Osteoblast (primary cell): ENCODE measurements around the gene IMP3. TPM values are rescaled to one million over a fixed set of nuclear protein-coding genes. Genes with fewer than 3 reads are reported as not detected.

Experiments
- DNase-seq: peaks from one replicate; pipeline ENCODE4 v3.0.0; 2011; ENCODE audit warnings: low spot score, mixed read lengths; ENCODE audit not compliant: insufficient read length; ENCODE audit errors: missing footprints
- H2AFZ ChIP-seq: 2 replicates; pipeline ENCODE4 v1.6.0; 2011; ENCODE audit warnings: mild to moderate bottlenecking, low read length
- H3K27ac ChIP-seq: 2 replicates; pipeline ENCODE4 v1.5.1; 2011; ENCODE audit warnings: mild to moderate bottlenecking, low read depth, low read length, moderate library complexity
- H3K27me3 ChIP-seq: 2 replicates; pipeline ENCODE4 v1.6.0; 2012; ENCODE audit warnings: mild to moderate bottlenecking, control low read depth, inconsistent platforms, low read length, moderate library complexity; ENCODE audit not compliant: insufficient read depth
- H3K36me3 ChIP-seq: 2 replicates; pipeline ENCODE4 v1.5.1; 2011; ENCODE audit warnings: mild to moderate bottlenecking, low read length, control low read depth, moderate library complexity; ENCODE audit not compliant: insufficient read depth
- H3K4me1 ChIP-seq: 2 replicates; pipeline ENCODE4 v1.5.1; 2011; ENCODE audit warnings: mild to moderate bottlenecking, low read length, control low read depth, moderate library complexity; ENCODE audit not compliant: insufficient read depth
- H3K4me2 ChIP-seq: 2 replicates; pipeline ENCODE4 v1.6.0; 2011; ENCODE audit warnings: mild to moderate bottlenecking, low read length; ENCODE audit not compliant: insufficient read depth
- H3K4me3 ChIP-seq: fragments of 200-600 bp; sonication (generic); 3 replicates; pipeline ENCODE4 v1.5.1; 2012; ENCODE audit warnings: mild to moderate bottlenecking, low read length, inconsistent platforms; ENCODE audit not compliant: insufficient read depth
- H3K79me2 ChIP-seq: 2 replicates; pipeline ENCODE4 v1.6.0; 2012; ENCODE audit warnings: mild to moderate bottlenecking, low read length, control low read depth, inconsistent platforms; ENCODE audit not compliant: insufficient read depth
- H3K9me3 ChIP-seq: 2 replicates; pipeline ENCODE4 v1.5.1; 2011; ENCODE audit warnings: low read depth, low read length, control low read depth
- H4K20me1 ChIP-seq: 2 replicates; pipeline ENCODE4 v1.6.0; 2012; ENCODE audit warnings: mild to moderate bottlenecking, low read length, control low read depth; ENCODE audit not compliant: insufficient read depth
- total RNA-seq: library from RNA; depleted of rRNA; stranded (reverse); fragments of >200 nt; gene quantifications from 2 replicates; pipeline ENCODE4 v1.2.3, GENCODE V29; 2012
- TF ChIP-seq, protein P1 (sequence below): IDR thresholded peaks from 2 replicates; pipeline ENCODE4 v1.5.1; 2011; ENCODE audit warnings: mild to moderate bottlenecking, low read depth, low read length, moderate library complexity; ENCODE audit errors: extremely low read depth

IMP3 gene
- total RNA-seq, 1 donor, result 64.4 TPM

DNA sequence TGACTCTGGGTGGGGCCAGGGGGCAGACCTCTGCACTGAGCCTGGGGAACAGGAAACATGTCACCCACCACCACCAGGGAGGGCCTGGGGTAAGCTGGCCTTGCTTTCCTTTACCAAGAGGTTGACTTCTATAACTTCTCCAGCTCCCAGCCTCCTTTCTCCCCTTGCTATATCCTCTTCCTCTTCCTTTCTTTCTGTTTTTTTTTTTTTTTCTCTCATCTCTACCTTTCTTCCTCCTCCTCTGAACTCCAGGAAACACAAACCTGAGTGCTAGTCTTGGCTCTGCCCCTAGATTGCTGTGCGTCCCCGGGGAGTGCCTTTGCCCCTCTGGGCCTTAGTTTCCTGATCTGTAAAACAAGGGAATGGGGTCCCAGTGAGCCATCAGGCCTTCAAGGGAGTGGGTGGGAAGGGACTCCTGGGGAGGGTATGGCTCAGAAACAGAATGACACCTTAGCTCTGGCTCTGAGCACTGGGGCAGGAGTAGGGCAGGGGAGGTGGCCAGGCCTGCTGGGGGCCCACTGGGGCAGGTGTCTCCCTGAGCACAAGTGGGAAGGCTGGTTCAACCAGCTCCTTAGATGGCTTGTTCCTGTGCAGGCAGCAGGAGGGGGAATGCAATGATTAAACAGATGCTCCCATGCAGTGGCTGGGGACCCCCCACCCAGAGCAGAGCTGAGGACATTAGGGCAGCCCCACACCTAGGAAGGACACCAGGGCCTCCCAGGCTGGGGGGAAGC, 12.0 kb upstream of the IMP3 start:
- H3K36me3 ChIP-seq, result peaks cover 42% of the 10 kb centered on the region
- H3K27me3 ChIP-seq, result no peaks in the 10 kb centered on the region
- H3K9me3 ChIP-seq, result no peaks in the 10 kb centered on the region
- peak overlapping the region; percentile 96 for H3K4me3 ChIP-seq
- peaks cover 82% of the 10 kb centered on the region for H4K20me1 ChIP-seq
- TF ChIP-seq, protein P1, sequence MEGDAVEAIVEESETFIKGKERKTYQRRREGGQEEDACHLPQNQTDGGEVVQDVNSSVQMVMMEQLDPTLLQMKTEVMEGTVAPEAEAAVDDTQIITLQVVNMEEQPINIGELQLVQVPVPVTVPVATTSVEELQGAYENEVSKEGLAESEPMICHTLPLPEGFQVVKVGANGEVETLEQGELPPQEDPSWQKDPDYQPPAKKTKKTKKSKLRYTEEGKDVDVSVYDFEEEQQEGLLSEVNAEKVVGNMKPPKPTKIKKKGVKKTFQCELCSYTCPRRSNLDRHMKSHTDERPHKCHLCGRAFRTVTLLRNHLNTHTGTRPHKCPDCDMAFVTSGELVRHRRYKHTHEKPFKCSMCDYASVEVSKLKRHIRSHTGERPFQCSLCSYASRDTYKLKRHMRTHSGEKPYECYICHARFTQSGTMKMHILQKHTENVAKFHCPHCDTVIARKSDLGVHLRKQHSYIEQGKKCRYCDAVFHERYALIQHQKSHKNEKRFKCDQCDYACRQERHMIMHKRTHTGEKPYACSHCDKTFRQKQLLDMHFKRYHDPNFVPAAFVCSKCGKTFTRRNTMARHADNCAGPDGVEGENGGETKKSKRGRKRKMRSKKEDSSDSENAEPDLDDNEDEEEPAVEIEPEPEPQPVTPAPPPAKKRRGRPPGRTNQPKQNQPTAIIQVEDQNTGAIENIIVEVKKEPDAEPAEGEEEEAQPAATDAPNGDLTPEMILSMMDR, result no peak
- H3K79me2 ChIP-seq, result peaks cover 94% of the 10 kb centered on the region
- peaks cover 43% of the 10 kb centered on the region for H3K4me1 ChIP-seq
- no peak for DNase-seq
- H2AFZ ChIP-seq, result no peak overlapping the region
- peak overlapping the region; percentile 93 for H3K4me2 ChIP-seq
- H3K27ac ChIP-seq, result peak overlapping the region; percentile 19

DNA sequence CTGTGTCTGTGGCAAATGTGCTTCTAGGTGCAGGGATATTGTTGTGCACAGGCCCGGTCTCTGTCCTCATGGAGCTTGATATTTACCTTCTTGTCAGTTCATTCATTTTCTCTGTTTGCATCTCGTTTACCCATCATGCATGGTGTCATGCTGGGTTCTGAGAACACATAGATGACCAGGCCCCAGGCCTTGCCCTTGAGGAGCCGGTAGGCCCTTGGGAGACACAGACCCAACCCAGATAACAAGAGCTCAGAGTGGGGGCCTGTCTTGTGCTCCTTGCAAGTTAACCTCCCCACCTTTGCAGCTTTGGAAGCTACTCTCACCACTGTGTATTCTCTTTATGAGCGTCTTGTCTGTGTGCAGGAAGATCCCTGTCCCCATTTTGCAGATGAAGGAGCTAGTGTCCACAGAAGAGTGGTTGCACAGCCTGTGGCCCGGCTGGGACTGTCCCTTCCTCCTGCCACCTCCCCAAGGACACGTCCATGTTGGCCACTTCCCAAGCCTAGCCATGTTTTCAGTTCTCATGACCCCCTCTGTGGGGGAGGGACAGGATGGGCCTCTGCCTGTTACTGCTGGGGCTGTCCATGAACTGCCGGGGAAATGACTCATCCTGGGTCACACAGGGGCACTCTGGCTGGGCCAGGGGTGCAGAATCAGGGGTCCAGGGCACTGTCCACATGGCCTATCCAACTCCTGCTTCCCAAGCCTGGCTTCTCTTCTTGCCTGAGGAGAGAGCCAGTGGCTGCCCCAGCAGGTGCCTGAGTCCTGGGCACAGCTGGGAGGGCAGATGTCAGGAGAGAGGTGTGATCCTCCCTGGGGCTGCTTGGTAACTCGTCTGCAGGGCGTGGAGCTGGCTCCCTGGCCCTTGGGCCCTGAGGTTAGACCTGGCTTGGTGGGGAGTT, 11.1 kb upstream of the IMP3 start:
- H3K4me3 ChIP-seq, result peak overlapping the region; percentile 96
- H2AFZ ChIP-seq, result no peak overlapping the region
- H3K4me1 ChIP-seq, result peaks cover 49% of the 10 kb centered on the region
- peaks cover 94% of the 10 kb centered on the region for H3K79me2 ChIP-seq
- H4K20me1 ChIP-seq, result peaks cover 74% of the 10 kb centered on the region
- no peaks in the 10 kb centered on the region for H3K9me3 ChIP-seq
- TF ChIP-seq, protein P1, result no peak
- no peaks in the 10 kb centered on the region for H3K27me3 ChIP-seq
- H3K36me3 ChIP-seq, result peaks cover 33% of the 10 kb centered on the region
- peak overlapping the region; percentile 93 for H3K4me2 ChIP-seq
- peak; percentile 93 for DNase-seq
- peak overlapping the region; percentile 19 for H3K27ac ChIP-seq

DNA sequence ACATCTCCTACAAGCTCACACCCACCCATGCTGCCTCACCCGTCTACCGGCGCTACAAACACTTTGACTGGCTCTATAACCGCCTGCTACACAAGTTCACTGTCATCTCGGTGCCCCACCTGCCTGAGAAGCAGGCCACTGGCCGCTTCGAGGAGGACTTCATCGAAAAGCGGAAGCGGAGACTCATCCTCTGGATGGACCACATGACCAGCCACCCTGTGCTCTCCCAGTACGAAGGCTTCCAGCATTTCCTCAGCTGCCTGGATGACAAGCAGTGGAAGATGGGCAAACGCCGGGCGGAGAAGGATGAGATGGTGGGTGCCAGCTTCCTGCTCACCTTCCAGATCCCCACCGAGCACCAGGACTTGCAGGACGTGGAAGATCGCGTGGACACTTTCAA, 9.8 kb upstream of the IMP3 start:
- DNase-seq, result no peak
- H3K27ac ChIP-seq, result peak overlapping the region; percentile 33
- TF ChIP-seq, protein P1, result no peak
- peaks cover 50% of the 10 kb centered on the region for H3K4me1 ChIP-seq
- no peak overlapping the region for H2AFZ ChIP-seq
- H4K20me1 ChIP-seq, result peaks cover 61% of the 10 kb centered on the region
- H3K9me3 ChIP-seq, result no peaks in the 10 kb centered on the region
- peak overlapping the region; percentile 96 for H3K4me3 ChIP-seq
- peaks cover 23% of the 10 kb centered on the region for H3K36me3 ChIP-seq
- H3K79me2 ChIP-seq, result peaks cover 83% of the 10 kb centered on the region
- no peaks in the 10 kb centered on the region for H3K27me3 ChIP-seq
- H3K4me2 ChIP-seq, result peak overlapping the region; percentile 93
